Mesenchymal stem cell (in vitro differentiated cells and primary cell): ENCODE results near the gene METTL2B.

Experiments
- DNase-seq: peaks from one replicate; pipeline ENCODE4 v3.0.0-alpha.2; 2013
- H2AFZ ChIP-seq: one replicate; pipeline ENCODE4 v1.6.1; 2013; ENCODE audit warnings: low read depth, mild to moderate bottlenecking, control low read depth, inconsistent platforms, low read length, moderate library complexity
- H2AK5ac ChIP-seq: 2 replicates; pipeline ENCODE4 v1.6.1; 2013; ENCODE audit warnings: low read length, moderate library complexity, mild to moderate bottlenecking, inconsistent platforms; ENCODE audit not compliant: severe bottlenecking
- H2BK120ac ChIP-seq: one replicate; pipeline ENCODE4 v1.6.1; 2013; ENCODE audit warnings: low read depth, mild to moderate bottlenecking, inconsistent platforms, low read length, moderate library complexity
- H2BK12ac ChIP-seq, 2 experiments: one replicate each; pipeline ENCODE4 v1.6.1; 2013; ENCODE audit warnings: inconsistent platforms in 2 of 2, low read length in 2 of 2, mild to moderate bottlenecking in 2 of 2, moderate library complexity in 2 of 2, control low read depth in 1 of 2
- H2BK15ac ChIP-seq: one replicate; pipeline ENCODE4 v1.6.1; 2013; ENCODE audit warnings: mild to moderate bottlenecking, low read depth, inconsistent platforms; ENCODE audit not compliant: poor library complexity, severe bottlenecking
- H2BK5ac ChIP-seq: 2 replicates; pipeline ENCODE4 v1.6.1; 2013; ENCODE audit warnings: low read depth, mild to moderate bottlenecking, low read length, control low read depth, inconsistent platforms; ENCODE audit not compliant: poor library complexity, severe bottlenecking
- H3K14ac ChIP-seq, 2 experiments: one replicate each; pipeline ENCODE4 v1.6.1; 2013; ENCODE audit warnings: inconsistent platforms in 2 of 2, low read length in 2 of 2, control low read depth in 1 of 2, mild to moderate bottlenecking in 1 of 2, moderate library complexity in 1 of 2
- H3K18ac ChIP-seq, 2 experiments: one replicate each; pipeline ENCODE4 v1.6.1; 2013; ENCODE audit warnings: inconsistent platforms in 2 of 2, low read length in 2 of 2, control low read depth in 1 of 2, low read depth in 1 of 2, mild to moderate bottlenecking in 1 of 2
- H3K23ac ChIP-seq, 2 experiments: one replicate each; pipeline ENCODE4 v1.6.1; 2013; ENCODE audit warnings: inconsistent platforms in 2 of 2, low read length in 2 of 2, mild to moderate bottlenecking in 2 of 2, moderate library complexity in 2 of 2, control low read depth in 1 of 2
- H3K27ac ChIP-seq: 2 replicates; pipeline ENCODE4 v1.5.1; 2013; ENCODE audit warnings: mild to moderate bottlenecking, moderate library complexity, low read length, control low read depth, inconsistent platforms; ENCODE audit not compliant: poor library complexity, severe bottlenecking
- H3K27me3 ChIP-seq, 2 experiments: 2 replicates each; pipeline versions ENCODE4 v1.6.1 to v1.7.0; 2013; ENCODE audit warnings: low read length in 2 of 2, mild to moderate bottlenecking in 2 of 2, moderate library complexity in 2 of 2, control low read depth in 1 of 2, inconsistent platforms in 1 of 2; ENCODE audit not compliant: control insufficient read depth in 1 of 2, insufficient read depth in 1 of 2
- H3K36me3 ChIP-seq, 2 experiments: 2 replicates each; pipeline versions ENCODE4 v1.6.1 to v1.7.0; 2013; ENCODE audit warnings: low read length in 2 of 2, control low read depth in 1 of 2, inconsistent platforms in 1 of 2, low read depth in 1 of 2, mild to moderate bottlenecking in 1 of 2; ENCODE audit not compliant: insufficient read depth in 2 of 2, control insufficient read depth in 1 of 2
- H3K4ac ChIP-seq, 2 experiments: one replicate each; pipeline ENCODE4 v1.6.1; 2013; ENCODE audit warnings: inconsistent platforms in 2 of 2, low read length in 2 of 2, mild to moderate bottlenecking in 2 of 2, moderate library complexity in 2 of 2, control low read depth in 1 of 2, low read depth in 1 of 2
- H3K4me1 ChIP-seq: 2 replicates; pipeline ENCODE4 v1.6.1; 2013; ENCODE audit warnings: low read depth, low read length, control low read depth; ENCODE audit not compliant: control insufficient read depth, insufficient read depth
- H3K4me2 ChIP-seq: 2 replicates; pipeline ENCODE4 v1.6.1; 2013; ENCODE audit warnings: low read length, mild to moderate bottlenecking, inconsistent platforms; ENCODE audit not compliant: poor library complexity, severe bottlenecking
- H3K4me3 ChIP-seq, 2 experiments: 2 replicates each; pipeline versions ENCODE4 v1.5.1 to v1.7.0; 2013; ENCODE audit warnings: low read length in 2 of 2, mild to moderate bottlenecking in 2 of 2, control low read depth in 1 of 2, low read depth in 1 of 2; ENCODE audit not compliant: insufficient read depth in 1 of 2
- H3K79me1 ChIP-seq: replicated peaks from 2 replicates; pipeline ENCODE4 v1.6.1; 2013; ENCODE audit warnings: mild to moderate bottlenecking, control low read depth, low read length, inconsistent platforms; ENCODE audit not compliant: poor library complexity, severe bottlenecking
- H3K9ac ChIP-seq: 2 replicates; pipeline ENCODE4 v1.7.0; 2013; ENCODE audit warnings: mild to moderate bottlenecking, low read length, moderate library complexity
- H3K9me3 ChIP-seq: 2 replicates; pipeline ENCODE4 v1.7.0; 2013; ENCODE audit warnings: mild to moderate bottlenecking, low read length; ENCODE audit not compliant: control insufficient read depth
- H4K8ac ChIP-seq: one replicate; pipeline ENCODE4 v1.6.1; 2013; ENCODE audit warnings: inconsistent platforms, mild to moderate bottlenecking, low read length, moderate library complexity
- H4K91ac ChIP-seq: one replicate; pipeline ENCODE4 v1.6.1; 2013; ENCODE audit warnings: mild to moderate bottlenecking, low read length, inconsistent platforms
- WGBS: methylation state at CpG from one replicate; pipeline ENCODE4 v1.1.7; 2013; ENCODE audit warnings: mixed read lengths; 5-methylcytosine and 5-hydroxymethylcytosine counted together

METTL2B gene

GRCh38 chr7:128447941-128448564, 28.5 kb upstream of the METTL2B start:
- H2BK120ac ChIP-seq = no peak overlapping the region
- H2BK5ac ChIP-seq = no peak overlapping the region
- peak overlapping the region; percentile 4 for H2AK5ac ChIP-seq
- H3K27ac ChIP-seq = no peak overlapping the region
- no peak overlapping the region for H4K91ac ChIP-seq
- no peak for DNase-seq
- no peak overlapping the region for H3K18ac ChIP-seq
- no peak overlapping the region for H3K9ac ChIP-seq
- no peaks in the 10 kb centered on the region for H3K27me3 ChIP-seq
- no peak overlapping the region for H2BK12ac ChIP-seq
- H2BK15ac ChIP-seq = no peak overlapping the region
- no peak overlapping the region for H3K4ac ChIP-seq
- no peak overlapping the region for H3K23ac ChIP-seq
- no peaks in the 10 kb centered on the region for H3K79me1 ChIP-seq
- no peak overlapping the region for H2AFZ ChIP-seq
- no peak overlapping the region for H3K4me2 ChIP-seq
- no peak overlapping the region for H3K14ac ChIP-seq
- 48% methylated on average over 2 of the region's 4 CpGs for WGBS
- H3K9me3 ChIP-seq = no peaks in the 10 kb centered on the region
- H4K8ac ChIP-seq = no peak overlapping the region
- no peaks in the 10 kb centered on the region for H3K4me1 ChIP-seq
- no peaks in the 10 kb centered on the region for H3K36me3 ChIP-seq
- H3K4me3 ChIP-seq = no peak overlapping the region

GRCh38 chr7:128448751-128449302, 27.7 kb upstream of the METTL2B start:
- H3K4ac ChIP-seq = no peak overlapping the region
- no peak overlapping the region for H3K27ac ChIP-seq
- DNase-seq = no peak
- H2BK15ac ChIP-seq = no peak overlapping the region
- no peak overlapping the region for H3K9ac ChIP-seq
- no peaks in the 10 kb centered on the region for H3K27me3 ChIP-seq
- no peaks in the 10 kb centered on the region for H3K9me3 ChIP-seq
- no peak overlapping the region for H3K14ac ChIP-seq
- H4K8ac ChIP-seq = no peak overlapping the region
- H2BK5ac ChIP-seq = no peak overlapping the region
- no peak overlapping the region for H3K4me2 ChIP-seq
- H3K4me1 ChIP-seq = no peaks in the 10 kb centered on the region
- no peak overlapping the region for H3K18ac ChIP-seq
- H3K79me1 ChIP-seq = no peaks in the 10 kb centered on the region
- no peak overlapping the region for H2AFZ ChIP-seq
- H3K36me3 ChIP-seq = no peaks in the 10 kb centered on the region
- no peak overlapping the region for H3K4me3 ChIP-seq
- H3K23ac ChIP-seq = no peak overlapping the region
- H2AK5ac ChIP-seq = no peak overlapping the region
- H2BK120ac ChIP-seq = no peak overlapping the region
- H2BK12ac ChIP-seq = no peak overlapping the region
- whole genome bisulfite sequencing = 94% methylated on average over 5 of the region's 6 CpGs
- H4K91ac ChIP-seq = no peak overlapping the region

GRCh38 chr7:128450409-128450808, 26.1 kb upstream of the METTL2B start:
- Histone ChIP-seq H3K36me3 (no peaks in the 10 kb centered on the region), H3K9me3 (no peaks in the 10 kb centered on the region), H3K4ac (no peak overlapping the region), H2BK15ac (no peak overlapping the region), H3K27ac (no peak overlapping the region), H2AFZ (no peak overlapping the region), H3K4me1 (peaks cover 8% of the 10 kb centered on the region), H2BK5ac (no peak overlapping the region), H3K4me2 (no peak overlapping the region), H3K4me3 (no peak overlapping the region), H3K27me3 (no peaks in the 10 kb centered on the region), H3K23ac (no peak overlapping the region), H3K14ac (no peak overlapping the region), H2BK12ac (no peak overlapping the region), H2BK120ac (no peak overlapping the region), H4K8ac (no peak overlapping the region), H2AK5ac (no peak overlapping the region), H4K91ac (no peak overlapping the region), H3K79me1 (no peaks in the 10 kb centered on the region), H3K9ac (no peak overlapping the region), H3K18ac (no peak overlapping the region)
- no peak for DNase-seq
- 98% methylated on average over 4 of the region's 4 CpGs for WGBS

GRCh38 chr7:128450913-128451312, 25.6 kb upstream of the METTL2B start:
- Histone ChIP-seq H2AFZ (no peak overlapping the region), H2BK5ac (no peak overlapping the region), H3K23ac (no peak overlapping the region), H3K18ac (no peak overlapping the region), H3K14ac (no peak overlapping the region), H3K4ac (no peak overlapping the region), H3K27ac (no peak overlapping the region), H2BK120ac (no peak overlapping the region), H3K4me2 (no peak overlapping the region), H3K9ac (no peak overlapping the region), H2BK15ac (no peak overlapping the region), H3K4me3 (no peak overlapping the region), H4K91ac (no peak overlapping the region), H3K9me3 (no peaks in the 10 kb centered on the region), H4K8ac (no peak overlapping the region), H3K79me1 (no peaks in the 10 kb centered on the region), H3K4me1 (peaks cover 8% of the 10 kb centered on the region), H2BK12ac (no peak overlapping the region), H3K27me3 (no peaks in the 10 kb centered on the region), H3K36me3 (no peaks in the 10 kb centered on the region), H2AK5ac (no peak overlapping the region)
- no peak for DNase-seq
- WGBS = 98% methylated on average over 4 of the region's 5 CpGs
